Subcutaneous adipose tissue (tissue), 4 donors: ENCODE measurements around the gene RAB3IL1. TPM values are rescaled to one million over a fixed set of nuclear protein-coding genes. Genes with fewer than 3 reads are reported as not detected.

Experiments
- total RNA-seq, 4 donors: library from RNA; depleted of rRNA; stranded (reverse); fragments of >200 nt; gene quantifications; one replicate each; pipeline ENCODE4 v1.1.0, GENCODE V29; 2016
- TF ChIP-seq, protein P1 (sequence below): fragments of 450-650 bp; IDR thresholded peaks from one replicate; pipeline ENCODE4 v1.5.1; 2016; ENCODE audit warnings: low read depth, mild to moderate bottlenecking, control low read depth, antibody characterized with exemption, moderate library complexity

Gene RAB3IL1
- total RNA-seq, 4 donors from 2014 or later: 12.7 to 36.8 (median 21.0) TPM

DNA sequence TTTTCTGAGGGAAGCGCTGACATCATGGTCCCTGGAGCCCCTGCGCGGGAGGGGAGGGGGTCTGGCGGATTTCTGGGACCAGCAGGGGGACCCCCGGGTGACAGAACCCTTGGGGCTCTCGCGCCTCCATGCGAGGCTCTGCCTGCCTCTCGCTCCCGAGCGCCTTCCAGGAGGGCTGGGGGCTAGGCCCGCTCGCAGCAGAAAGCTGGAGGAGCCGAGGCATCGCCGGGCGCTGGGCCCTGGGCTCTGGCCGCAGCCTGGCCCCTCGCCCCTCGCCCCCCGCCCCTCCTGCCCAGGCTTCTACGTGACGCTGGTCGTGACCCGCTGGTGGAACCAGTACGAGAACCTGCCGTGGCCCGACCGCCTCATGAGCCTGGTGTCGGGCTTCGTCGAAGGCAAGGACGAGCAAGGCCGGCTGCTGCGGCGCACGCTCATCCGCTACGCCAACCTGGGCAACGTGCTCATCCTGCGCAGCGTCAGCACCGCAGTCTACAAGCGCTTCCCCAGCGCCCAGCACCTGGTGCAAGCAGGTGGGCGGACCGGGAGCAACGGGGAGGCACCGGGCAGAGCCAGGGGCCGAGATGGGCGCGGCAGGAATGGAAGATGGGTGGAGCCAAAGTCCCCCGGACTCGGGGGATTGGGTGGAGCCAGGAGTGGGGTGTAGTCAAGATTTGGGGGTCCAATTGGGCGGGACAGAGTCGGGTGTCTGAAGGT, 38.2 kb upstream of the RAB3IL1 start:
- TF ChIP-seq, protein P1, sequence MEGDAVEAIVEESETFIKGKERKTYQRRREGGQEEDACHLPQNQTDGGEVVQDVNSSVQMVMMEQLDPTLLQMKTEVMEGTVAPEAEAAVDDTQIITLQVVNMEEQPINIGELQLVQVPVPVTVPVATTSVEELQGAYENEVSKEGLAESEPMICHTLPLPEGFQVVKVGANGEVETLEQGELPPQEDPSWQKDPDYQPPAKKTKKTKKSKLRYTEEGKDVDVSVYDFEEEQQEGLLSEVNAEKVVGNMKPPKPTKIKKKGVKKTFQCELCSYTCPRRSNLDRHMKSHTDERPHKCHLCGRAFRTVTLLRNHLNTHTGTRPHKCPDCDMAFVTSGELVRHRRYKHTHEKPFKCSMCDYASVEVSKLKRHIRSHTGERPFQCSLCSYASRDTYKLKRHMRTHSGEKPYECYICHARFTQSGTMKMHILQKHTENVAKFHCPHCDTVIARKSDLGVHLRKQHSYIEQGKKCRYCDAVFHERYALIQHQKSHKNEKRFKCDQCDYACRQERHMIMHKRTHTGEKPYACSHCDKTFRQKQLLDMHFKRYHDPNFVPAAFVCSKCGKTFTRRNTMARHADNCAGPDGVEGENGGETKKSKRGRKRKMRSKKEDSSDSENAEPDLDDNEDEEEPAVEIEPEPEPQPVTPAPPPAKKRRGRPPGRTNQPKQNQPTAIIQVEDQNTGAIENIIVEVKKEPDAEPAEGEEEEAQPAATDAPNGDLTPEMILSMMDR: no peak

- TF ChIP-seq, protein P1: no peak
Observed at GRCh38 chr11:61954851-61955421, 37.6 kb upstream of the RAB3IL1 start.

GRCh38 chr11:61954106-61954850, 36.9 kb upstream of the RAB3IL1 start:
- TF ChIP-seq, protein P1: no peak

- TF ChIP-seq, protein P1: no peak
Observed at GRCh38 chr11:61952882-61953281, 35.5 kb upstream of the RAB3IL1 start.

GRCh38 chr11:61951484-61952135, 34.2 kb upstream of the RAB3IL1 start:
- TF ChIP-seq, protein P1: no peak

- TF ChIP-seq, protein P1: no peak
Observed at GRCh38 chr11:61950035-61950547, 32.7 kb upstream of the RAB3IL1 start, which contains the start of gene BEST1. TSS of gene BEST1 (plus strand) at chr11:61950351. CDS start at chr11:61951807, 1,456 bp downstream.
